ENCODE measurements around the gene NSFL1C. TPM values are rescaled to one million over a fixed set of nuclear protein-coding genes. Genes with fewer than 3 reads are reported as not detected.
A peak's percentile ranks its signal among the peaks of the same experiment; 100 is the strongest.

The NSFL1C gene
- total and polyA plus RNA-seq, 9 of the 15 experiments (the other 6 are each of a cell fraction or from before 2014, with no cell fraction given): 20.8 to 119 (median 47.0) TPM

DNA sequence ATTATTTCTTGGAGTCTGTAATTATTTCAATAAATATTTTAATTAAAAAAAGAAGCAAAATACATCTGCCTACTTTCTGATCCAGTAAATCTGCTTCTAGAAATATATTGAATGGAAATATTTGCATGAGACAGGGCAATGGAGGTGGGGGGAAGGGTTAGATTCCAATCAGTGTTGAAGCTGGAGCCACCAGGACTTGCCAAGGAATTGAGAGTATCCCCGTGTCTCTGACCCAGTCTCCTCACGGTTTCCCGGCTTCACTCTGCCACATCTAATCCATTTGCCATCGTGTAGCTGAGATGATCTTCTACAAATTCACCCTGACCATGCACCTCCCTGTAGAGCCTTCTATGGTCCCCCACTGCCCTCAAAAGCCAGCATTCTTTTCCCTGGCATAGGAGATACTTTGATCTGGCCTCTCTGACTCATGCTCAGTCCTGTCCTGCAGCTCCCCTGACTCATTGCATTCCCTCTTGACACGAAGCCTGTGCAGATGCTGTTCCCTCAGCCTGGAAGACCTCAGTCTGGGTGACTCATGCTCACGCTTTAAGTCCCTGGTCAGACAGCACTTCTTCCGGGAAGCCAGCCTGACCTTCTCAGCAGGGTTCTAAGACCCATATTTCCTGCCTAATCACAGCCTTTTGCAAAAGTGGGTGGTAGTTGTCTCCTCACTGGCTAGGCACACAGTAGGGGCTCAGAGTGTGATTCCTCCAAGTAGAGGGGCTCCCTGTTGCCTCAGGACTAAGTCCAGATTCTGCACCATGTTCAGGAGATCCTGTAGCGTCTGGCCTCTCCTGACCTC is 50.8 kb downstream of the NSFL1C start:
- Histone ChIP-seq H3K9me1 (ENCODE audit: control insufficient read depth, insufficient read depth, low read length) (no peaks in the 10 kb centered on the region), H4K20me1 (replicated peaks; ENCODE audit: control insufficient read depth, insufficient read depth, low read length) (no peaks in the 10 kb centered on the region), H2AFZ (ENCODE audit: low read depth, low read length) (peak overlapping the region; percentile 34; the same call in 1 of the 2 replicates), H3K36me3 (ENCODE audit: control insufficient read depth, insufficient read depth, low read length) (no peaks in the 10 kb centered on the region), H3K4me2 (ENCODE audit: insufficient read depth, low read length) (peak overlapping the region; percentile 7; the same call in 1 of the 2 replicates), H3K27ac (ENCODE audit: extremely low read depth, low read depth, low read length) (no peak overlapping the region), H3K9me3 (replicated peaks; ENCODE audit: control insufficient read depth, insufficient read depth, low read depth, low read length) (no peaks in the 10 kb centered on the region), H3K9ac (ENCODE audit: insufficient read depth in 1 of 2, low read depth in 2 of 2, low read length in 2 of 2) (no peak overlapping the region), H3K4me1 (replicated peaks in 1 of 2; ENCODE audit: control insufficient read depth in 2 of 2, insufficient read depth in 2 of 2, low read length in 2 of 2) (peaks cover 5 to 6% of the 10 kb centered on the region in 2 experiments; a peak in 4 of 5 replicates), H3K79me2 (ENCODE audit: control insufficient read depth, insufficient read depth, low read length) (no peaks in the 10 kb centered on the region), H3K4me3 (no peak overlapping the region), H3K27me3 (ENCODE audit: control insufficient read depth in 2 of 2, insufficient read depth in 2 of 2, low read length in 2 of 2) (no peaks in the 10 kb centered on the region)
- POLR2A ChIA-PET: interaction anchor here (0.6 to 0.8 kb wide), 2 partner anchors 25 to 53 kb away, joined by 4 read pairs; no protein-coding TSS in a partner anchor
- DNase-seq (ENCODE audit: extremely low read depth in 1 of 4, low spot score in 3 of 4) (peak; percentile 35 to 78 (median 54)), FAIRE-seq (peak; percentile 94), ATAC-seq (peak; percentile 90)
- CTCF ChIA-PET (ENCODE audit: low intra/inter-chr PET ratio): no interaction called here
- in situ Hi-C loops (cut with MboI) (no loop called here), intact Hi-C loops (cut with micrococcal nuclease) (no loop called here)
- no TSS peak for BruUV-seq (replicated peaks)
- 9% methylated on average over 7 of the region's 8 CpGs for WGBS (ENCODE audit: insufficient coverage, low coverage, missing lambda C conversion rate)
- 0 out of 2 replicates have a peak, but pooled peaks have one; percentile 40 for TF ChIP-seq HLTF (IDR thresholded peaks at IDR 0.05)
- peak in 1 of 2 experiments; percentile 88; a peak in 1 of 4 replicates for TF ChIP-seq RCOR1 (IDR thresholded peaks at IDR 0.05; ENCODE audit: borderline replicate concordance in 1 of 2, low read depth in 2 of 2, low read length in 2 of 2)
- peak; percentile 93 for TF ChIP-seq ZFP36 (IDR thresholded peaks at IDR 0.05; ENCODE audit: low read depth, low read length, partially characterized antibody)
- 0 out of 2 replicates have a peak, but pooled peaks have one; percentile 22 for TF ChIP-seq ZBTB7A (IDR thresholded peaks at IDR 0.05; ENCODE audit: borderline replicate concordance, control insufficient read depth, low read depth, low read length)
- TF ChIP-seq ZNF75A (CRISPR knock-in tag; IDR thresholded peaks at IDR 0.05): no peak
- TF ChIP-seq, protein P1, sequence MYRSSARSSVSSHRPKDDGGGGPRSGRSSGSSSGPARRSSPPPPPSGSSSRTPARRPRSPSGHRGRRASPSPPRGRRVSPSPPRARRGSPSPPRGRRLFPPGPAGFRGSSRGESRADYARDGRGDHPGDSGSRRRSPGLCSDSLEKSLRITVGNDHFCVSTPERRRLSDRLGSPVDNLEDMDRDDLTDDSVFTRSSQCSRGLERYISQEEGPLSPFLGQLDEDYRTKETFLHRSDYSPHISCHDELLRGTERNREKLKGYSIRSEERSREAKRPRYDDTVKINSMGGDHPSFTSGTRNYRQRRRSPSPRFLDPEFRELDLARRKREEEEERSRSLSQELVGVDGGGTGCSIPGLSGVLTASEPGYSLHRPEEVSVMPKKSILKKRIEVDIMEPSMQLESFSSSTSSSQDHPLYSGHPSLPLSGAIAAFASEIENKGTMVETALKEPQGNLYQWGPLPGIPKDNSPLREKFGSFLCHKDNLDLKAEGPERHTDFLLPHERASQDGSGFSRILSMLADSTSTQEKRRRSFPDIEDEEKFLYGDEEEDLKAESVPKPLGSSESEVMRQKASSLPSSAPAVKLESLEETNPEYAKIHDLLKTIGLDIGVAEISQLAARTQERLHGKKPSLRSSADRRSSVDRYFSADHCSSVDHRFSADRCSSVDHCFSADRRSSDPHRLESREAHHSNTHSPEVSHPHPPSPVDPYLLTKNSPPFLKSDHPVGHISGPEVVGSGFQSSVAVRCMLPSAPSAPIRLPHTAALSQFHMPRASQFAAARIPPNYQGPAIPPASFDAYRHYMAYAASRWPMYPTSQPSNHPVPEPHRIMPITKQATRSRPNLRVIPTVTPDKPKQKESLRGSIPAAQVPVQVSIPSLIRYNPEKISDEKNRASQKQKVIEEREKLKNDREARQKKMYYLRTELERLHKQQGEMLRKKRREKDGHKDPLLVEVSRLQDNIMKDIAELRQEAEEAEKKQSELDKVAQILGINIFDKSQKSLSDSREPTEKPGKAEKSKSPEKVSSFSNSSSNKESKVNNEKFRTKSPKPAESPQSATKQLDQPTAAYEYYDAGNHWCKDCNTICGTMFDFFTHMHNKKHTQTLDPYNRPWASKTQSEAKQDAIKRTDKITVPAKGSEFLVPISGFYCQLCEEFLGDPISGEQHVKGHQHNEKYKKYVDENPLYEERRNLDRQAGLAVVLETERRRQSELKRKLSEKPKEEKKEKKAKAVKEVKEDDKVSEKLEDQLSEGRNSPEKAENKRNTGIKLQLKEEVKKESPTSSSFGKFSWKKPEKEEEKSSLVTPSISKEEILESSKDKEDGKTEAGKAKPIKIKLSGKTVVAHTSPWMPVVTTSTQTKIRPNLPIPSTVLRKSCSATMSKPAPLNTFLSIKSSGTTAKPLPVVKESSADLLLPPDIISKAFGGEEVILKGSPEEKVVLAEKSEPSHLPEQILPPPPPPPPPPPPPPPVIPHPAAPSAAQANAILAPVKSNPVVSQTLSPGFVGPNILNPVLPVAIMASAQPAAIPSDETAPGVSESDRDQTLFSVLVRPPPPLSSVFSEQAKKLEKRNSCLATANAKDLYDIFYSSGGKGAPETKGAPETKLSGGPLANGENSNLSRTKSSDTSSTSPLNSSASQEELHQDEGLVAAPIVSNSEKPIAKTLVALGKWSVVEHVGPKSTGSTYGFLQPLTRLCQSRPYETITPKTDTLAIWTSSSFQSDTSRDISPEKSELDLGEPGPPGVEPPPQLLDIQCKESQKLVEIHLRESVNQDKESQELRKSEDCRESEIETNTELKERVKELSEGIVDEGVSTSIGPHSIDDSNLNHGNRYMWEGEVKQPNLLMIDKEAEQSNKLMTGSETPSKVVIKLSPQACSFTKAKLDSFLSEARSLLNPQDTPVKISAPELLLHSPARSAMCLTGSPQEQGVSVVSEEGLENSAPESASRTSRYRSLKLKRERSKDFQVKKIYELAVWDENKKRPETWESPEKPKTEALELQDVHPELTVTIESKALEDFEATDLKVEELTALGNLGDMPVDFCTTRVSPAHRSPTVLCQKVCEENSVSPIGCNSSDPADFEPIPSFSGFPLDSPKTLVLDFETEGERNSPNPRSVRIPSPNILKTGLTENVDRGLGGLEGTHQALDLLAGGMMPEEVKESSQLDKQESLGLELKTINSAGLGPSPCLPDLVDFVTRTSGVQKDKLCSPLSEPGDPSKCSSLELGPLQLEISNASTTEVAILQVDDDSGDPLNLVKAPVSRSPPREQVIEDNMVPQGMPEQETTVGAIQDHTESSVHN (IDR thresholded peaks at IDR 0.05; ENCODE audit: borderline replicate concordance in 1 of 2, low read depth in 1 of 2): peak in 1 of 2 experiments; percentile 77; a peak in 2 of 4 replicates
- peak; percentile 74 for TF ChIP-seq NFE2 (IDR thresholded peaks at IDR 0.05; ENCODE audit: low read depth)
- no peak for TF ChIP-seq GTF2E2 (tag; IDR thresholded peaks at IDR 0.05)
- peak; percentile 70 for TF ChIP-seq ELF1 (tag; IDR thresholded peaks at IDR 0.05)
- TF ChIP-seq BHLHE40 (IDR thresholded peaks at IDR 0.05; ENCODE audit: low read length): peak; percentile 93
- TF ChIP-seq BACH1 (tag; IDR thresholded peaks at IDR 0.05): peak; percentile 58; the same call in 1 of the 2 replicates
- TF ChIP-seq, protein P2, sequence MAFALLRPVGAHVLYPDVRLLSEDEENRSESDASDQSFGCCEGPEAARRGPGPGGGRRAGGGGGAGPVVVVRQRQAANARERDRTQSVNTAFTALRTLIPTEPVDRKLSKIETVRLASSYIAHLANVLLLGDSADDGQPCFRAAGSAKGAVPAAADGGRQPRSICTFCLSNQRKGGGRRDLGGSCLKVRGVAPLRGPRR (CRISPR knock-in tag; IDR thresholded peaks at IDR 0.05): no peak
